Measurements from ENCODE around the gene PCDH9. TPM values are rescaled to one million over a fixed set of nuclear protein-coding genes. Genes with fewer than 3 reads are reported as not detected.

The PCDH9 gene
- total and polyA plus RNA-seq, 2 experiments from 2014 or later, result 0.31 to 0.52 TPM

GRCh38 chr13:66301006-66301405 lies 929.1 kb downstream of the PCDH9 start:
- TF ChIP-seq EZH2phosphoT487 (IDR thresholded peaks at IDR 0.05; ENCODE audit: unreplicated experiment) (no peak), CTCF (conservative IDR thresholded peaks at IDR 0.05; ENCODE audit: low read depth in 2 of 2) (no peak), ZNF114 (CRISPR knock-in tag; IDR thresholded peaks at IDR 0.05) (no peak), REST (IDR thresholded peaks at IDR 0.05; ENCODE audit: unreplicated experiment) (no peak), STAT1 (IDR thresholded peaks at IDR 0.05; ENCODE audit: unreplicated experiment) (no peak), ETS1 (IDR thresholded peaks at IDR 0.05) (no peak), ZNF331 (CRISPR knock-in tag; IDR thresholded peaks at IDR 0.05; ENCODE audit: low read depth) (no peak)
- Histone ChIP-seq H3K4me1 (ENCODE audit: insufficient read depth) (no peaks in the 10 kb centered on the region), H3K27ac (ENCODE audit: low read depth) (no peak overlapping the region), H3K27me3 (ENCODE audit: insufficient read depth) (no peaks in the 10 kb centered on the region), H3K4me3 (no peak overlapping the region), H4K20me1 (replicated peaks; ENCODE audit: insufficient read depth) (no peaks in the 10 kb centered on the region), H2AFZ (no peak overlapping the region), H3K36me3 (ENCODE audit: insufficient read depth) (no peaks in the 10 kb centered on the region), H3K4me2 (no peak overlapping the region), H3K79me2 (replicated peaks; ENCODE audit: insufficient read depth) (no peaks in the 10 kb centered on the region), H3F3A (replicated peaks; ENCODE audit: low read depth) (no peaks in the 10 kb centered on the region), H3K9me2 (ENCODE audit: insufficient read depth) (no peaks in the 10 kb centered on the region)
- Mint-ChIP-seq H3K9me3 (peaks cover 10% of the 10 kb centered on the region; the same call in 2 of the 3 replicates), H3K36me3 (ENCODE audit: low read depth) (0 out of 3 replicates have a peak, but pooled peaks cover 3% of the 10 kb centered on the region), H3K4me1 (no peaks in the 10 kb centered on the region; the same call in 2 of the 3 replicates), H3K27me3 (ENCODE audit: insufficient read depth, low read depth, poor library complexity) (no peaks in the 10 kb centered on the region), H3K27ac (no peak overlapping the region), H3K4me3 (no peak overlapping the region)
- ATAC-seq (no peak), DNase-seq (ENCODE audit: low spot score) (no peak)

- ATAC-seq, result no peak
- H3K27me3 Mint-ChIP-seq (ENCODE audit: insufficient read depth, low read depth, poor library complexity), result no peaks in the 10 kb centered on the region
- H3K4me3 Mint-ChIP-seq, result no peak overlapping the region
- H3K9me3 Mint-ChIP-seq, result peaks cover 14% of the 10 kb centered on the region
- H3K27me3 ChIP-seq (ENCODE audit: insufficient read depth), result no peaks in the 10 kb centered on the region
- H2AFZ ChIP-seq, result no peak overlapping the region
- H3K79me2 ChIP-seq (replicated peaks; ENCODE audit: insufficient read depth), result no peaks in the 10 kb centered on the region
- no peak overlapping the region for H3K4me2 ChIP-seq
- no peaks in the 10 kb centered on the region for H3K4me1 ChIP-seq (ENCODE audit: insufficient read depth)
- no peak overlapping the region for H3K27ac Mint-ChIP-seq
- no peak overlapping the region for H3K27ac ChIP-seq (ENCODE audit: low read depth)
- H3K36me3 Mint-ChIP-seq (ENCODE audit: low read depth), result 0 out of 3 replicates have a peak, but pooled peaks cover 3% of the 10 kb centered on the region
- no peaks in the 10 kb centered on the region; the same call in 2 of the 3 replicates for H3K4me1 Mint-ChIP-seq
- H3F3A ChIP-seq (replicated peaks; ENCODE audit: low read depth), result no peaks in the 10 kb centered on the region
- no peak for DNase-seq (ENCODE audit: low spot score)
- no peaks in the 10 kb centered on the region for H4K20me1 ChIP-seq (replicated peaks; ENCODE audit: insufficient read depth)
- H3K9me2 ChIP-seq (ENCODE audit: insufficient read depth), result no peaks in the 10 kb centered on the region
- no peaks in the 10 kb centered on the region for H3K36me3 ChIP-seq (ENCODE audit: insufficient read depth)
- H3K4me3 ChIP-seq, result no peak overlapping the region
- TF ChIP-seq ZNF462 (CRISPR knock-in tag; IDR thresholded peaks at IDR 0.05) (no peak), ZNF114 (CRISPR knock-in tag; IDR thresholded peaks at IDR 0.05) (no peak), EZH2 (IDR thresholded peaks at IDR 0.05; ENCODE audit: low read depth, unreplicated experiment) (no peak), NANOG (IDR thresholded peaks at IDR 0.05; ENCODE audit: borderline replicate concordance) (no peak)
Measured at GRCh38 chr13:66296875-66297274, 933.3 kb downstream of the PCDH9 start.

All from GM23338 (cell line).